B cell (primary cell): Measurements from ENCODE around the gene CALN1. TPM values are rescaled to one million over a fixed set of nuclear protein-coding genes. Genes with fewer than 3 reads are reported as not detected.

Experiments used
- ATAC-seq: fragments of 200-7000 bp; cut with Tn5 transposase; one replicate; pipeline ENCODE4 v1.10.0; 2021; ENCODE audit warnings: low read depth, mild to moderate bottlenecking, moderate number of reproducible peaks, moderate library complexity
- CTCF ChIA-PET: fragments of 350-600 bp; sonication (Branson Sonifier 250); formaldehyde crosslinking; loops from one replicate; lab custom pipeline; 2021; ENCODE audit warnings: antibody characterized with exemption, inconsistent platforms; lab: Charles Lee
- POLR2A ChIA-PET: fragments of 350-600 bp; sonication (Branson Sonifier 250); formaldehyde crosslinking; loops from one replicate; lab custom pipeline; 2021; ENCODE audit warnings: antibody characterized with exemption; lab: Charles Lee
- DNase-seq: peaks from one replicate; pipeline ENCODE4 v3.0.0; 2013
- H2AFZ ChIP-seq: 2 replicates; pipeline ENCODE4 v1.6.1; 2012; ENCODE audit warnings: mild to moderate bottlenecking, low read depth, low read length; ENCODE audit not compliant: insufficient read depth, poor library complexity, severe bottlenecking
- H3K27ac ChIP-seq, 2 donors: 1 replicate in 1 of 2; 2 replicates in 1 of 2; pipeline ENCODE4 v1.5.1; 2012 to 2013; ENCODE audit warnings: low read length in 2 of 2, mild to moderate bottlenecking in 2 of 2, moderate library complexity in 1 of 2
- H3K27me3 ChIP-seq, 4 experiments: fragments of 200-600 bp in 1 of 4; sonication (generic) in 1 of 4; replicated peaks in 1 of 4; 1 replicate in 2 of 4; 2 replicates in 2 of 4; pipeline versions ENCODE4 v1.6.1 to v1.7.0; 2013 to 2016; ENCODE audit warnings: low read length in 3 of 4, mild to moderate bottlenecking in 2 of 4, mixed read lengths in 1 of 4, moderate library complexity in 1 of 4; ENCODE audit not compliant: insufficient read depth in 4 of 4, control insufficient read depth in 3 of 4; ENCODE audit errors: control extremely low read depth in 1 of 4
- H3K36me3 ChIP-seq, 2 experiments: replicated peaks in 1 of 2; 1 replicate in 1 of 2; 2 replicates in 1 of 2; pipeline versions ENCODE4 v1.6.1 to v1.7.1; 2013; ENCODE audit warnings: low read length in 1 of 2; ENCODE audit not compliant: insufficient read depth in 2 of 2, control insufficient read depth in 1 of 2; ENCODE audit errors: control extremely low read depth in 1 of 2, extremely low read depth in 1 of 2
- H3K4me1 ChIP-seq, 2 donors: fragments of 200-600 bp in 1 of 2; sonication (generic) in 1 of 2; 1 replicate in 1 of 2; 2 replicates in 1 of 2; pipeline versions ENCODE4 v1.5.1 to v1.6.1; 2013 to 2017; ENCODE audit warnings: low read length in 2 of 2; ENCODE audit not compliant: control insufficient read depth in 2 of 2, insufficient read depth in 2 of 2
- H3K4me2 ChIP-seq: replicated peaks from 2 replicates; pipeline ENCODE3; 2012; ENCODE audit warnings: mild to moderate bottlenecking, low read depth, low read length; ENCODE audit not compliant: poor library complexity, severe bottlenecking
- H3K4me3 ChIP-seq, 5 experiments: fragments of 200-600 bp in 1 of 5; sonication (generic) in 1 of 5; 1 replicate in 3 of 5; 2 replicates in 2 of 5; pipeline versions ENCODE4 v1.5.1 to v1.7.0; 2011 to 2016; ENCODE audit warnings: low read length in 4 of 5, mild to moderate bottlenecking in 4 of 5, low read depth in 2 of 5, control low read depth in 1 of 5, moderate library complexity in 1 of 5; ENCODE audit not compliant: insufficient read depth in 1 of 5; ENCODE audit errors: control extremely low read depth in 1 of 5, extremely low read depth in 1 of 5
- H3K79me2 ChIP-seq: fragments of 200-600 bp; sonication (generic); one replicate; pipeline ENCODE4 v1.6.0; 2016; ENCODE audit warnings: low read length; ENCODE audit not compliant: control insufficient read depth, insufficient read depth
- H3K9ac ChIP-seq: fragments of 200-600 bp; sonication (generic); 2 replicates; pipeline ENCODE4 v1.6.1; 2017; ENCODE audit warnings: mild to moderate bottlenecking, low read length, moderate library complexity
- H3K9me3 ChIP-seq, 3 donors: one replicate each; pipeline versions ENCODE4 v1.6.1 to v1.7.1; 2013; ENCODE audit warnings: low read length in 2 of 3; ENCODE audit not compliant: control insufficient read depth in 2 of 3, insufficient read depth in 1 of 3; ENCODE audit errors: control extremely low read depth in 1 of 3
- H4K20me1 ChIP-seq: 2 replicates; pipeline ENCODE4 v1.6.0; 2012; ENCODE audit warnings: mild to moderate bottlenecking, low read length; ENCODE audit not compliant: insufficient read depth, control insufficient read depth, poor library complexity, severe bottlenecking
- H3K27ac Mint-ChIP-seq: one replicate; pipeline ENCODE4 v1.8.0; 2021; ENCODE audit warnings: mixed read lengths
- H3K27me3 Mint-ChIP-seq: one replicate; pipeline ENCODE4 v1.8.0; 2021; ENCODE audit warnings: mixed read lengths
- H3K4me1 Mint-ChIP-seq: one replicate; pipeline ENCODE4 v1.8.0; 2021; ENCODE audit warnings: mixed read lengths
- H3K4me3 Mint-ChIP-seq: one replicate; pipeline ENCODE4 v1.8.0; 2021; ENCODE audit warnings: mixed read lengths
- H3K9me3 Mint-ChIP-seq: one replicate; pipeline ENCODE4 v1.8.0; 2022; ENCODE audit warnings: mixed read lengths; ENCODE audit not compliant: insufficient read depth
- CTCF ChIP-seq: fragments of 200-600 bp; IDR thresholded peaks from one replicate; pipeline ENCODE4 v1.8.0; 2022; ENCODE audit warnings: antibody characterized with exemption, mild to moderate bottlenecking
- EZH2 ChIP-seq: IDR thresholded peaks from 2 replicates; pipeline ENCODE4 v1.6.1; 2012; ENCODE audit warnings: borderline replicate concordance, low read depth, mild to moderate bottlenecking, moderate library complexity, low read length; ENCODE audit not compliant: insufficient read depth, poor library complexity, severe bottlenecking
- WGBS: methylation state at CpG from one replicate; pipeline ENCODE4 v1.1.5; 2013; ENCODE audit warnings: missing lambda C conversion rate; ENCODE audit not compliant: insufficient coverage; 5-methylcytosine and 5-hydroxymethylcytosine counted together
- intact Hi-C: fragments of 100-400 bp; cut with micrococcal nuclease; formaldehyde crosslinking; loops from one replicate; pipeline ENCODE4 v1.10.0; 2022
- polyA plus RNA-seq: library from polyadenylated mRNA; depleted of rRNA; stranded (reverse); fragments of >200 nt; gene quantifications from 2 replicates; pipeline ENCODE4 v1.2.3, GENCODE V29; 2012
- total RNA-seq, 2 donors: library from RNA; stranded (reverse); fragments of 120-200 nt in 1 of 2; gene quantifications; 1 replicate in 1 of 2; 2 replicates in 1 of 2; pipeline versions ENCODE4 v1.2.3 to v1.2.4, GENCODE V29; 2013 to 2022

Gene CALN1
- total and polyA plus RNA-seq, 2 donors (not counting 1 experiment from before 2014, with no cell fraction given): not detected

GRCh38 chr7:71864130-71864529 is 548.0 kb downstream of the CALN1 start:
- Histone ChIP-seq H3K4me1 (no peaks in the 10 kb centered on the region), H3K27me3 (no peaks in the 10 kb centered on the region), H3K4me3 (no peak overlapping the region), H3K4me2 (no peak overlapping the region), H3K9ac (no peak overlapping the region), H2AFZ (no peak overlapping the region), H3K9me3 (peaks cover 0 to 6% (median 0%) of the 10 kb centered on the region in 3 donors), H3K79me2 (no peaks in the 10 kb centered on the region), H4K20me1 (no peaks in the 10 kb centered on the region), H3K27ac (no peak overlapping the region), H3K36me3 (no peaks in the 10 kb centered on the region)
- DNase-seq (no peak), ATAC-seq (no peak)
- WGBS: 80% methylated on average over 3 of the region's 4 CpGs
- ChIA-PET POLR2A (no interaction called here), CTCF (interaction anchor here (0.9 to 1.5 kb wide), 2 partner anchors 9 to 14 kb away, joined by 3 to 4 read pairs; no protein-coding TSS in a partner anchor)
- no peaks in the 10 kb centered on the region for H3K27me3 Mint-ChIP-seq
- no peak overlapping the region for H3K27ac Mint-ChIP-seq
- no peak overlapping the region for H3K4me3 Mint-ChIP-seq
- TF ChIP-seq CTCF (no peak), EZH2 (no peak)
- intact Hi-C loops: no loop called here
- no peaks in the 10 kb centered on the region for H3K4me1 Mint-ChIP-seq
- no peaks in the 10 kb centered on the region for H3K9me3 Mint-ChIP-seq

GRCh38 chr7:71860572-71860971 is 551.6 kb downstream of the CALN1 start:
- Histone ChIP-seq H4K20me1 (no peaks in the 10 kb centered on the region), H3K9me3 (peaks cover 0 to 6% (median 0%) of the 10 kb centered on the region in 3 donors), H3K4me3 (no peak overlapping the region), H3K9ac (no peak overlapping the region), H3K4me1 (no peaks in the 10 kb centered on the region), H3K36me3 (no peaks in the 10 kb centered on the region), H2AFZ (no peak overlapping the region), H3K27ac (no peak overlapping the region), H3K4me2 (no peak overlapping the region), H3K79me2 (no peaks in the 10 kb centered on the region), H3K27me3 (no peaks in the 10 kb centered on the region)
- Mint-ChIP-seq H3K27ac (no peak overlapping the region), H3K27me3 (no peaks in the 10 kb centered on the region), H3K4me1 (no peaks in the 10 kb centered on the region), H3K9me3 (no peaks in the 10 kb centered on the region), H3K4me3 (no peak overlapping the region)
- no peak for TF ChIP-seq CTCF
- no peak for TF ChIP-seq EZH2
- CTCF ChIA-PET: no interaction called here
- POLR2A ChIA-PET: no interaction called here
- WGBS: 83% methylated on average over 2 of the region's 4 CpGs
- no peak for DNase-seq
- intact Hi-C loops: no loop called here
- ATAC-seq: no peak
